ENCODE measurements around the gene ATP13A3. TPM values are rescaled to one million over a fixed set of nuclear protein-coding genes. Genes with fewer than 3 reads are reported as not detected.
"Not testable (repeated sequence)": the region's sequence is repeated elsewhere in the genome, so short reads cannot be mapped to it uniquely, and the experiment has no call there.

Gene ATP13A3
- total and polyA plus RNA-seq, 2 donors (not counting 1 experiment from before 2014, with no cell fraction given) = 6.1 to 61.1 TPM

DNA sequence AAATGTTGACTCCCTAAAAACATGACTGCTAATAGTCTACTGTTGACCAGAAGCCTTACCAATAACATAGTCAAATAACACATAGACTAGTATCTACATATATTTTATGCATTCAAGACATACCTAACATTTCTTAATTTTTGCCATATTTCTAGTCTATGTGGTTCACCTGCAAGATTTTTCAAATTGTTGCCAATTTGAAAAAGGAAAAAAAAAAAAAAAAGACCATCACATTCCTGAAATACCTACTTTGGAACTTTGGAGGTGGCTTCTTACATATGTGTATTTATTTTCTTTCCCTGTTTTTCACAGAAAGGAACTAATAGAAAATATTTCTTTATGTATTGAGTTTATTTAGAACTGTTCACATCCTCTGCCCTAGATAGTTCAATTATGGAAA lies 13.4 kb upstream of the ATP13A3 start:
- peaks cover 0 to 4% (median 0%) of the 10 kb centered on the region in 3 donors for H3K9me3 ChIP-seq (ENCODE audit: control extremely low read depth in 1 of 3, control insufficient read depth in 2 of 3, insufficient read depth in 1 of 3, low read length in 2 of 3)
- no peaks in the 10 kb centered on the region for H3K27me3 ChIP-seq (replicated peaks in 1 of 4; ENCODE audit: control extremely low read depth in 1 of 4, control insufficient read depth in 3 of 4, insufficient read depth in 4 of 4, low read length in 3 of 4)
- H3K27ac ChIP-seq (ENCODE audit: low read length in 2 of 2) = no peak overlapping the region
- no peaks in the 10 kb centered on the region for H4K20me1 ChIP-seq (ENCODE audit: control insufficient read depth, insufficient read depth, low read length, poor library complexity, severe bottlenecking)
- ATAC-seq (ENCODE audit: low read depth) (no peak), DNase-seq (no peak)
- no peaks in the 10 kb centered on the region for H3K79me2 ChIP-seq (ENCODE audit: control insufficient read depth, insufficient read depth, low read length)
- CTCF ChIA-PET = interaction anchor here (1.4 kb wide), 1 partner anchor 28 kb away, joined by 5 read pairs; no protein-coding TSS in a partner anchor
- Mint-ChIP-seq H3K9me3 (ENCODE audit: insufficient read depth) (no peaks in the 10 kb centered on the region), H3K4me3 (no peak overlapping the region), H3K27ac (no peak overlapping the region), H3K27me3 (no peaks in the 10 kb centered on the region), H3K4me1 (peaks cover 14% of the 10 kb centered on the region)
- H3K36me3 ChIP-seq (replicated peaks in 1 of 2; ENCODE audit: control extremely low read depth in 1 of 2, control insufficient read depth in 1 of 2, extremely low read depth in 1 of 2, insufficient read depth in 2 of 2, low read length in 1 of 2) = no peaks in the 10 kb centered on the region
- H3K9ac ChIP-seq (ENCODE audit: low read length) = no peak overlapping the region
- H2AFZ ChIP-seq (ENCODE audit: insufficient read depth, low read depth, low read length, poor library complexity, severe bottlenecking) = no peak overlapping the region
- POLR2A ChIA-PET = no interaction called here
- H3K4me3 ChIP-seq (ENCODE audit: control extremely low read depth in 1 of 5, extremely low read depth in 1 of 5, insufficient read depth in 1 of 5, low read depth in 2 of 5, low read length in 4 of 5) = no peak overlapping the region
- TF ChIP-seq, protein P1, sequence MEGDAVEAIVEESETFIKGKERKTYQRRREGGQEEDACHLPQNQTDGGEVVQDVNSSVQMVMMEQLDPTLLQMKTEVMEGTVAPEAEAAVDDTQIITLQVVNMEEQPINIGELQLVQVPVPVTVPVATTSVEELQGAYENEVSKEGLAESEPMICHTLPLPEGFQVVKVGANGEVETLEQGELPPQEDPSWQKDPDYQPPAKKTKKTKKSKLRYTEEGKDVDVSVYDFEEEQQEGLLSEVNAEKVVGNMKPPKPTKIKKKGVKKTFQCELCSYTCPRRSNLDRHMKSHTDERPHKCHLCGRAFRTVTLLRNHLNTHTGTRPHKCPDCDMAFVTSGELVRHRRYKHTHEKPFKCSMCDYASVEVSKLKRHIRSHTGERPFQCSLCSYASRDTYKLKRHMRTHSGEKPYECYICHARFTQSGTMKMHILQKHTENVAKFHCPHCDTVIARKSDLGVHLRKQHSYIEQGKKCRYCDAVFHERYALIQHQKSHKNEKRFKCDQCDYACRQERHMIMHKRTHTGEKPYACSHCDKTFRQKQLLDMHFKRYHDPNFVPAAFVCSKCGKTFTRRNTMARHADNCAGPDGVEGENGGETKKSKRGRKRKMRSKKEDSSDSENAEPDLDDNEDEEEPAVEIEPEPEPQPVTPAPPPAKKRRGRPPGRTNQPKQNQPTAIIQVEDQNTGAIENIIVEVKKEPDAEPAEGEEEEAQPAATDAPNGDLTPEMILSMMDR (IDR thresholded peaks at IDR 0.05) = no peak
- TF ChIP-seq EZH2 (IDR thresholded peaks at IDR 0.05; ENCODE audit: borderline replicate concordance, insufficient read depth, low read depth, low read length, poor library complexity, severe bottlenecking) = no peak
- intact Hi-C loops (cut with micrococcal nuclease) = no loop called here
- peaks cover 5 to 20% of the 10 kb centered on the region in 2 donors for H3K4me1 ChIP-seq (ENCODE audit: control insufficient read depth in 2 of 2, insufficient read depth in 2 of 2, low read length in 2 of 2)
- no peak overlapping the region for H3K4me2 ChIP-seq (replicated peaks; ENCODE audit: low read depth, low read length, poor library complexity, severe bottlenecking)

DNA sequence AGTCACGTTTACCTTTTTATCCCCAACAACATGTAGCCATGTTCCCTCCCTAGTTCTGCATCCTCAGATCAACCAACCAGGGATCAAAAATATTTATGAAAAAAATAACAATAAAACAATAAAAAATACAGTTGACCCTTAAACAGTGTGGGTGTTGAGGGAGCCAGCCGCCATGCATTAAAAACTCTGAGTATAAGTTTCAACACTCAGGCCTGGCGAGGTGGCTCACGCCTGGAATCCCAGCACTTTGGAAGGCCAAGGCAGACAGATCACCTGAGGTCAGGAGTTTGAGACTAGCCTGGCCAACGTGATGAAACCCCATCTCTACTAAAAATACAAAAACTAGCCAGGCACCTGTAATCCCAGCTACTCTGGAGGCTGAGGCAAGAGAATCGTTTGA lies 12.7 kb upstream of the ATP13A3 start:
- H3K27ac Mint-ChIP-seq; H3K27me3 Mint-ChIP-seq; H3K9me3 ChIP-seq (ENCODE audit: control extremely low read depth in 1 of 3, control insufficient read depth in 2 of 3, insufficient read depth in 1 of 3, low read length in 2 of 3); H3K27me3 ChIP-seq (replicated peaks in 1 of 4; ENCODE audit: control extremely low read depth in 1 of 4, control insufficient read depth in 3 of 4, insufficient read depth in 4 of 4, low read length in 3 of 4); H3K4me3 ChIP-seq (ENCODE audit: control extremely low read depth in 1 of 5, extremely low read depth in 1 of 5, insufficient read depth in 1 of 5, low read depth in 2 of 5, low read length in 4 of 5); H3K79me2 ChIP-seq (ENCODE audit: control insufficient read depth, insufficient read depth, low read length); H3K4me2 ChIP-seq (replicated peaks; ENCODE audit: low read depth, low read length, poor library complexity, severe bottlenecking); H3K9ac ChIP-seq (ENCODE audit: low read length); H3K36me3 ChIP-seq (replicated peaks in 1 of 2; ENCODE audit: control extremely low read depth in 1 of 2, control insufficient read depth in 1 of 2, extremely low read depth in 1 of 2, insufficient read depth in 2 of 2, low read length in 1 of 2); POLR2A ChIA-PET; H3K9me3 Mint-ChIP-seq (ENCODE audit: insufficient read depth); DNase-seq; H2AFZ ChIP-seq (ENCODE audit: insufficient read depth, low read depth, low read length, poor library complexity, severe bottlenecking); intact Hi-C loops (cut with micrococcal nuclease); H3K27ac ChIP-seq (ENCODE audit: low read length in 2 of 2); H3K4me3 Mint-ChIP-seq; ATAC-seq (ENCODE audit: low read depth); H4K20me1 ChIP-seq (ENCODE audit: control insufficient read depth, insufficient read depth, low read length, poor library complexity, severe bottlenecking): not testable (repeated sequence)
- WGBS (ENCODE audit: insufficient coverage) = 88% methylated on average over 3 of the region's 6 CpGs
- CTCF ChIA-PET = interaction anchor here (1.2 to 1.4 kb wide), 2 partner anchors 15 to 27 kb away, joined by 4 to 5 read pairs; no protein-coding TSS in a partner anchor
- peaks cover 5 to 20% of the 10 kb centered on the region in 2 donors for H3K4me1 ChIP-seq (ENCODE audit: control insufficient read depth in 2 of 2, insufficient read depth in 2 of 2, low read length in 2 of 2)
- H3K4me1 Mint-ChIP-seq = peaks cover 14% of the 10 kb centered on the region

Measured in B cell (primary cell).